Loucy (cell line): ENCODE results near the gene GARIN5B.

ENCODE experiments used
- H2AFZ ChIP-seq: fragments of 200-600 bp; sonication (generic); 2 replicates; pipeline ENCODE4 v1.6.0; 2016; ENCODE audit warnings: antibody characterized with exemption, mild to moderate bottlenecking, low read length, moderate library complexity
- H3F3A ChIP-seq: fragments of 200-600 bp; 2 replicates; pipeline ENCODE4 v1.6.0; 2016; ENCODE audit warnings: antibody characterized with exemption, low read depth, mild to moderate bottlenecking
- H3K27me3 ChIP-seq: fragments of 200-600 bp; sonication (generic); 2 replicates; pipeline ENCODE4 v1.6.1; 2014; ENCODE audit warnings: low read length, mild to moderate bottlenecking; ENCODE audit not compliant: insufficient read depth, poor library complexity, severe bottlenecking
- H3K36me3 ChIP-seq: fragments of 200-600 bp; sonication (generic); 2 replicates; pipeline ENCODE4 v1.6.1; 2016; ENCODE audit warnings: low read length; ENCODE audit not compliant: insufficient read depth
- H3K4me1 ChIP-seq: fragments of 200-600 bp; sonication (generic); 2 replicates; pipeline ENCODE4 v1.5.1; 2014; ENCODE audit warnings: low read length, mild to moderate bottlenecking; ENCODE audit not compliant: insufficient read depth, poor library complexity, severe bottlenecking
- H3K4me2 ChIP-seq: fragments of 200-600 bp; sonication (generic); 2 replicates; pipeline ENCODE4 v1.6.0; 2014; ENCODE audit warnings: antibody characterized with exemption, low read length, low read depth, mild to moderate bottlenecking; ENCODE audit not compliant: poor library complexity, severe bottlenecking
- H3K4me3 ChIP-seq: fragments of 200-600 bp; sonication (generic); 2 replicates; pipeline ENCODE4 v1.5.1; 2014; ENCODE audit warnings: low read length, mild to moderate bottlenecking, mixed read lengths; ENCODE audit not compliant: poor library complexity, severe bottlenecking
- H3K79me2 ChIP-seq: fragments of 200-600 bp; sonication (generic); 2 replicates; pipeline ENCODE4 v1.6.1; 2014; ENCODE audit warnings: low read length; ENCODE audit not compliant: insufficient read depth
- H3K9ac ChIP-seq: fragments of 200-600 bp; sonication (generic); 2 replicates; pipeline ENCODE4 v1.6.0; 2014; ENCODE audit warnings: mild to moderate bottlenecking, low read depth, low read length, moderate library complexity; ENCODE audit not compliant: poor library complexity, severe bottlenecking
- H3K9me2 ChIP-seq: fragments of 200-600 bp; sonication (generic); replicated peaks from 2 replicates; pipeline ENCODE4 v1.6.1; 2016; ENCODE audit warnings: low read depth, low read length, mixed read lengths
- H3K9me3 ChIP-seq: fragments of 200-600 bp; sonication (generic); 2 replicates; pipeline ENCODE4 v1.6.1; 2014; ENCODE audit warnings: mild to moderate bottlenecking, antibody characterized with exemption, low read length, low read depth; ENCODE audit not compliant: insufficient read depth
- H4K20me1 ChIP-seq: fragments of 200-600 bp; sonication (generic); 2 replicates; pipeline ENCODE4 v1.6.0; 2014; ENCODE audit warnings: antibody characterized with exemption, low read length, mild to moderate bottlenecking; ENCODE audit not compliant: insufficient read depth, poor library complexity, severe bottlenecking
- CTCF ChIP-seq: fragments of 200-600 bp; sonication (generic); conservative IDR thresholded peaks from 2 replicates; pipeline ENCODE4 v1.5.1; 2014; ENCODE audit warnings: mild to moderate bottlenecking, antibody characterized with exemption, low read length
- EZH2phosphoT487 ChIP-seq: fragments of 200-600 bp; IDR thresholded peaks from 2 replicates; pipeline ENCODE4 v1.6.1; 2018; ENCODE audit warnings: antibody characterized with exemption, mild to moderate bottlenecking, moderate library complexity, borderline replicate concordance

GARIN5B gene

GRCh38 chr19:55358943-55359908 is 3.8 kb downstream of the GARIN5B start:
- H4K20me1 ChIP-seq, result no peaks in the 10 kb centered on the region
- H3K36me3 ChIP-seq, result no peaks in the 10 kb centered on the region
- H3K9ac ChIP-seq, result no peak overlapping the region
- H3F3A ChIP-seq, result no peaks in the 10 kb centered on the region
- no peak overlapping the region for H2AFZ ChIP-seq
- H3K9me2 ChIP-seq, result no peaks in the 10 kb centered on the region
- no peaks in the 10 kb centered on the region for H3K4me1 ChIP-seq
- H3K27me3 ChIP-seq, result no peaks in the 10 kb centered on the region
- no peaks in the 10 kb centered on the region for H3K9me3 ChIP-seq
- no peak overlapping the region for H3K4me3 ChIP-seq
- H3K79me2 ChIP-seq, result no peaks in the 10 kb centered on the region
- no peak for TF ChIP-seq CTCF
- no peak for TF ChIP-seq EZH2phosphoT487
- no peak overlapping the region for H3K4me2 ChIP-seq

- no peak overlapping the region for H2AFZ ChIP-seq
- no peaks in the 10 kb centered on the region for H3K9me2 ChIP-seq
- H3K9me3 ChIP-seq, result no peaks in the 10 kb centered on the region
- no peak overlapping the region for H3K4me3 ChIP-seq
- H3K27me3 ChIP-seq, result no peaks in the 10 kb centered on the region
- no peaks in the 10 kb centered on the region for H3F3A ChIP-seq
- H4K20me1 ChIP-seq, result no peaks in the 10 kb centered on the region
- TF ChIP-seq CTCF (no peak), EZH2phosphoT487 (no peak)
- H3K9ac ChIP-seq, result no peak overlapping the region
- no peaks in the 10 kb centered on the region for H3K36me3 ChIP-seq
- no peaks in the 10 kb centered on the region for H3K79me2 ChIP-seq
- no peak overlapping the region for H3K4me2 ChIP-seq
- H3K4me1 ChIP-seq, result no peaks in the 10 kb centered on the region
Observed at GRCh38 chr19:55358493-55358892, 4.6 kb downstream of the GARIN5B start.

- Histone ChIP-seq H3K9me3 (no peaks in the 10 kb centered on the region), H3K4me2 (no peak overlapping the region), H4K20me1 (no peaks in the 10 kb centered on the region), H3K9ac (no peak overlapping the region), H3K4me1 (no peaks in the 10 kb centered on the region), H3F3A (no peaks in the 10 kb centered on the region), H3K4me3 (no peak overlapping the region), H3K79me2 (no peaks in the 10 kb centered on the region), H3K27me3 (no peaks in the 10 kb centered on the region), H3K36me3 (no peaks in the 10 kb centered on the region), H2AFZ (no peak overlapping the region), H3K9me2 (no peaks in the 10 kb centered on the region)
- TF ChIP-seq EZH2phosphoT487, result no peak
Observed at GRCh38 chr19:55355213-55355821, 7.7 kb downstream of the GARIN5B start.
